ENCODE data around the gene EID1. TPM values are rescaled to one million over a fixed set of nuclear protein-coding genes. Genes with fewer than 3 reads are reported as not detected.
"Not testable (repeated sequence)": the region's sequence is repeated elsewhere in the genome, so short reads cannot be mapped to it uniquely, and the experiment has no call there.

The EID1 gene
- polyA plus RNA-seq, 4 donors = 304 to 343 (median 325) TPM

- no peak for DNase-seq (ENCODE audit: low read depth in 4 of 4, low spot score in 3 of 4)
Observed at GRCh38 chr15:48905216-48905615, 27.3 kb downstream of the EID1 start.

GRCh38 chr15:48905847-48906246 lies 27.9 kb downstream of the EID1 start:
- DNase-seq (ENCODE audit: low read depth in 4 of 4, low spot score in 3 of 4) = no peak

DNA sequence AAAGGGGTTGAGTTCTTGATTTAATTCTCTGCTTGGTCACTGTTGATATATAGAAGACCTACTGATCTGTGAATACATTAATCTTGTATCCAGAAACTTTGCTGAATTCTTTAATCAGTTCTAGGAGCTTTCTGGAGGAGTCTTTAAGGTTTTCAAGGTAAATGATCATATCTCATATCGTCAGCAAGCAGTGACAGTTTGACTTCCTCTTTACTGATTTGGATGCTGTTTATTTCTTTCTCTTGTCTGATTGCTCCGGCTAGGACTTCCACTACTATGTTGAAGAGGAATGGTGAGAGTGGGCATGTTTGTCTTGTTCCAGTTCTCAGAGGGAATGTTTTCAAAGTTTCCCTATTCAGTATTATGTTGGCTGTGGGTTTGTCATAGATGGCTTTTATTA lies 31.4 kb downstream of the EID1 start:
- DNase-seq (ENCODE audit: low read depth in 4 of 4, low spot score in 3 of 4) = not testable (repeated sequence)

DNA sequence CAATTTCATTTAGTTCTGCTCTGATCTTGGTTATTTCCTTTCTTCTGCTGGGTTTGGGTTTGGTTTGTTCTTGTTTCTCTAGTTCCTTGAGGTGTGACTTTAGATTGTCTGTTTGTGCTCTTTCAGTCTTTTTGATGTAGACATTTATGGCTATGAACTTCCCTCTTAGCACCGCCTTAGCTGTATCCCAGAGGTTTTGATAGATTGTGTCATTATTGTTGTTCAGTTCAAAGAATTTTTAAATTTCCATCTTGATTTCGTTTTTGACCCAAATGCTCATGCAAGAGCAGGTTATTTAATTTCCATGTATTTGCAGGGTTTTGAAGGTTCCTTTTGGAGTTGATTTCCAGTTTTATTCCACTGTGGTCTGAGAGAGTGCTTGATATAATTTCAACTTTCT lies 32.6 kb downstream of the EID1 start:
- DNase-seq (ENCODE audit: low read depth in 4 of 4, low spot score in 3 of 4) = not testable (repeated sequence)

- DNase-seq (ENCODE audit: low read depth in 4 of 4, low spot score in 3 of 4) = no peak
Observed at GRCh38 chr15:48913141-48913540, 35.2 kb downstream of the EID1 start.

- no peak for DNase-seq (ENCODE audit: low read depth in 4 of 4, low spot score in 3 of 4)
Observed at GRCh38 chr15:48914717-48915116, 36.8 kb downstream of the EID1 start.

- DNase-seq (ENCODE audit: low read depth in 4 of 4, low spot score in 3 of 4) = no peak
Observed at GRCh38 chr15:48915861-48916260, 37.9 kb downstream of the EID1 start.

- DNase-seq (ENCODE audit: low read depth in 4 of 4, low spot score in 3 of 4) = no peak
Observed at GRCh38 chr15:48916721-48917120, 38.8 kb downstream of the EID1 start.

- DNase-seq (ENCODE audit: low read depth in 4 of 4, low spot score in 3 of 4) = no peak
Observed at GRCh38 chr15:48922046-48922445, 44.1 kb downstream of the EID1 start.

DNA sequence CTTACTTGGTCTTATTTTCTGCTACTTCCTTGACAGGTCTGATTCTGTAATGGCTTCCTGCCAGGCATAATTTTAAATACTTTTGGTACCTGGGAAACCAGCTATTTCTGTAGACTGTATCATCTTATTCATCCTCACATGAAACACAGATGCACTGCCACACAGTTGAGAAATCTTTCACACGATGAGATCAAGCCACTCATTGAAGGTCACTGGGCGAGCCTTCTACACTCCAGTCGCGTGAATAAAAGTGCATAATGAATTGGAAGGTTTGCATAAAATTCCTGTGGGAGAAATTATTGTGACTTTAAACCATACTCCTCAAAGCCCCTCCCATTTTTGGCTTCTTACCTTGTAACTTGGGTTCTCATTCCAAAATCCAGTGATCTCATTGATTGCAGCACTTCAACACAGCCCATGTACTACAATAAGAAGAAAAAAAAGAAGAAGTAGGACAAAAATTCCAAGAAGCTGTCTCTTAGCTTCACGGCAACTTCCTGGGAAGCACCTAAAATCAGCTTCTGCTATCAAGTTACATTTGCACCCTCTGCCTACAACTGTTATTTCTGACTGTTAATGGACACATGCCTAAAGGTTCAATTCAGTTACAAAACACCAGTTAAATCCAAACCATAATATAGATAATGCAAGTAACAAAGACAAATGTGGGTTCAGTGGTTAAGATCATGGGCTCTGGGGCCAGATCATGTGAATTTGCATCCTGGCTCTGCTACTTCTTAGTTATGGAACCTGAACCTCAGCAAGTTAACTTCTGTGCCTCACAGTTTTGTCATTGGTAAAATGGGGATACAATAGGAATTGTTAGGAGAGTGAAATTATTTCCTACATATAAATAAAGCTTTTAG lies 46.8 kb downstream of the EID1 start:
- DNase-seq (ENCODE audit: low read depth in 4 of 4, low spot score in 3 of 4) = no peak

DNA sequence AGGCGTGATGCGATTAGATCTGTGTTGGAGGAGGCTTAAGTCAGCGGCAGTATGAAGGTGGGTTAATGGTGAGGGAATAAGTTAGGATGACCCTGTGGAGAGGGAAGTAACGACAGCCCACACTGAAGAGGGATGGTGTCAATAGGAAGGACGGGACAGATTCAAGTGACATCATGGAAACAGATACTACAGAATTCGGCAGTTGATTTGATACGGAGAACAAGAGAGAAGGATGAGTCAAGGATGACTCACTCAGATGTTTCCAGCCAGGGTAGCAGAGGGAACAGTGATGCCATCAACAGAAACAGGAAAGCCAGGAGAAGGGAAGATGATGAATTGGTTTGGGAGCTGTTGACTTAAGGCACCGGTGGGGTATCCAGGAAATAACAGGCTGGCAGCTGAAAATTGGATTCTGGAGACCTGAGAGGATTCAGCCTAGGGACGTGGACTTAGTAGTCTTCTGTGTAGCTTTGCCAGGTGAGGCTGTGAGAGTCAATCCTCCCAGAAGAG lies 47.8 kb downstream of the EID1 start:
- DNase-seq (ENCODE audit: low read depth in 4 of 4, low spot score in 3 of 4) = no peak

- DNase-seq (ENCODE audit: low read depth in 4 of 4, low spot score in 3 of 4) = no peak
Observed at GRCh38 chr15:48928877-48929538, 51.1 kb downstream of the EID1 start.

GRCh38 chr15:48929661-48930060 lies 51.7 kb downstream of the EID1 start:
- DNase-seq (ENCODE audit: low read depth in 4 of 4, low spot score in 3 of 4) = no peak

Other genes starting within 250 kb of the EID1 start
- gene FBN1, start 232.4 kb upstream of the EID1 start, polyA plus RNA-seq (ENCODE audit: insufficient read length in 4 of 4) = 100 to 1,000 TPM in 3 of 4 donors, 10 to 100 TPM in 1; 67.6 to 462 (median 133) TPM
- 10 to 100 TPM in 1 of 4 donors, 1 to 10 TPM in 3; 6.4 to 10.4 (median 6.5) TPM for gene CEP152, start 67.1 kb upstream of the EID1 start, polyA plus RNA-seq (ENCODE audit: insufficient read length in 4 of 4)
- gene SHC4, start 85.8 kb downstream of the EID1 start, polyA plus RNA-seq (ENCODE audit: insufficient read length in 4 of 4) = 1 to 10 TPM; 2.8 to 5.8 (median 3.7) TPM
- 10 to 100 TPM; 44.6 to 61.9 (median 55.3) TPM for gene SECISBP2L, start 168.3 kb downstream of the EID1 start, polyA plus RNA-seq (ENCODE audit: insufficient read length in 4 of 4)